IMR-90 (cell line): Measurements from ENCODE around the gene COL12A1.

Experiments used
- BHLHE40 ChIP-seq: fragments of 150-350 bp; IDR thresholded peaks from 2 replicates; pipeline ENCODE4 v1.6.1; 2016; ENCODE audit warnings: mild to moderate bottlenecking, low read depth, low read length
- FOS ChIP-seq: fragments of 150-350 bp; IDR thresholded peaks from 2 replicates; pipeline ENCODE4 v1.6.1; 2016; ENCODE audit warnings: low read depth, low read length
- POLR2A ChIP-seq: IDR thresholded peaks from 2 replicates; pipeline ENCODE4 v1.6.1; 2012; ENCODE audit warnings: mild to moderate bottlenecking, low read depth, low read length
- USF2 ChIP-seq: fragments of 150-350 bp; IDR thresholded peaks from 2 replicates; pipeline ENCODE4 v1.6.1; 2017; ENCODE audit warnings: mild to moderate bottlenecking, antibody characterized with exemption, low read length, low read depth
- TF ChIP-seq, protein P1 (sequence below): conservative IDR thresholded peaks from 2 replicates; pipeline ENCODE4 v1.5.1; 2012; ENCODE audit warnings: mild to moderate bottlenecking, low read depth, low read length, improper control_type of control experiment

- TF ChIP-seq POLR2A, result no peak
- TF ChIP-seq, protein P1, sequence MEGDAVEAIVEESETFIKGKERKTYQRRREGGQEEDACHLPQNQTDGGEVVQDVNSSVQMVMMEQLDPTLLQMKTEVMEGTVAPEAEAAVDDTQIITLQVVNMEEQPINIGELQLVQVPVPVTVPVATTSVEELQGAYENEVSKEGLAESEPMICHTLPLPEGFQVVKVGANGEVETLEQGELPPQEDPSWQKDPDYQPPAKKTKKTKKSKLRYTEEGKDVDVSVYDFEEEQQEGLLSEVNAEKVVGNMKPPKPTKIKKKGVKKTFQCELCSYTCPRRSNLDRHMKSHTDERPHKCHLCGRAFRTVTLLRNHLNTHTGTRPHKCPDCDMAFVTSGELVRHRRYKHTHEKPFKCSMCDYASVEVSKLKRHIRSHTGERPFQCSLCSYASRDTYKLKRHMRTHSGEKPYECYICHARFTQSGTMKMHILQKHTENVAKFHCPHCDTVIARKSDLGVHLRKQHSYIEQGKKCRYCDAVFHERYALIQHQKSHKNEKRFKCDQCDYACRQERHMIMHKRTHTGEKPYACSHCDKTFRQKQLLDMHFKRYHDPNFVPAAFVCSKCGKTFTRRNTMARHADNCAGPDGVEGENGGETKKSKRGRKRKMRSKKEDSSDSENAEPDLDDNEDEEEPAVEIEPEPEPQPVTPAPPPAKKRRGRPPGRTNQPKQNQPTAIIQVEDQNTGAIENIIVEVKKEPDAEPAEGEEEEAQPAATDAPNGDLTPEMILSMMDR, result no peak
- no peak for TF ChIP-seq BHLHE40
- TF ChIP-seq FOS, result no peak
- no peak for TF ChIP-seq USF2
Measured at GRCh38 chr6:75117701-75118100, 88.2 kb downstream of the COL12A1 start.
